Lower leg skin (tissue), 3 donors: Measurements from ENCODE around the gene TMEM123.

Experiments used
- POLR2A ChIP-seq, 2 donors: fragments of 450-650 bp; IDR thresholded peaks; one replicate each; pipeline ENCODE4 v1.6.1; 2016 to 2017; ENCODE audit warnings: antibody characterized with exemption in 2 of 2, mild to moderate bottlenecking in 1 of 2, moderate library complexity in 1 of 2
- TF ChIP-seq, protein P1 (sequence below), 3 donors: fragments of 450-650 bp; IDR thresholded peaks; one replicate each; pipeline ENCODE4 v1.5.1; 2016; ENCODE audit warnings: antibody characterized with exemption in 3 of 3, mild to moderate bottlenecking in 3 of 3, moderate library complexity in 2 of 3

DNA sequence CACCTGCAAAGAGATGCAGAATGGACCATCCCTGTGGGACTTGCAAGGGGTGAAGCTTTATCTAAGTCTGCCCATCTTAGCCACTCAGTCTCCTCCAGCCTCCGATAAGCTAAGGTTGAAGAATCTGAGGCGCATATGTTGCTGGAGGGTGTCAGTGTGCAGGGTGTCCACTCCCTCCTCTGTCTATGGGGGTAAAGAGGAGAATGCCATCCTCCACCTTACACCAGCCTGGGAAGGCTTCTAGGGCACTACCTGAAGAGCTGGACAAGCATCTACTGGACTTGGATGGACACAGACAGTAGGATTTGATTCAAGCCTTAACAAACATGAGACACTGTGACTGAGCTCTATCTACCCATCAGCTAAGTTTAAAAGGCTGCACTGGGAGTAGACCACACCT is 46.5 kb downstream of the TMEM123 start:
- TF ChIP-seq, protein P1, sequence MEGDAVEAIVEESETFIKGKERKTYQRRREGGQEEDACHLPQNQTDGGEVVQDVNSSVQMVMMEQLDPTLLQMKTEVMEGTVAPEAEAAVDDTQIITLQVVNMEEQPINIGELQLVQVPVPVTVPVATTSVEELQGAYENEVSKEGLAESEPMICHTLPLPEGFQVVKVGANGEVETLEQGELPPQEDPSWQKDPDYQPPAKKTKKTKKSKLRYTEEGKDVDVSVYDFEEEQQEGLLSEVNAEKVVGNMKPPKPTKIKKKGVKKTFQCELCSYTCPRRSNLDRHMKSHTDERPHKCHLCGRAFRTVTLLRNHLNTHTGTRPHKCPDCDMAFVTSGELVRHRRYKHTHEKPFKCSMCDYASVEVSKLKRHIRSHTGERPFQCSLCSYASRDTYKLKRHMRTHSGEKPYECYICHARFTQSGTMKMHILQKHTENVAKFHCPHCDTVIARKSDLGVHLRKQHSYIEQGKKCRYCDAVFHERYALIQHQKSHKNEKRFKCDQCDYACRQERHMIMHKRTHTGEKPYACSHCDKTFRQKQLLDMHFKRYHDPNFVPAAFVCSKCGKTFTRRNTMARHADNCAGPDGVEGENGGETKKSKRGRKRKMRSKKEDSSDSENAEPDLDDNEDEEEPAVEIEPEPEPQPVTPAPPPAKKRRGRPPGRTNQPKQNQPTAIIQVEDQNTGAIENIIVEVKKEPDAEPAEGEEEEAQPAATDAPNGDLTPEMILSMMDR (IDR thresholded peaks at IDR 0.05), result no peak
- TF ChIP-seq POLR2A (IDR thresholded peaks at IDR 0.05), result no peak
